Thymus (tissue), 11 donors: Measurements from ENCODE around the gene MND1. TPM values are rescaled to one million over a fixed set of nuclear protein-coding genes. Genes with fewer than 3 reads are reported as not detected.

Experiments
- DNase-seq, 9 donors: peaks; one replicate each; pipeline ENCODE4 v3.0.0-alpha.2; 2013; ENCODE audit warnings: low spot score in 9 of 9, low read depth in 6 of 9, missing footprints in 1 of 9
- H3K27ac ChIP-seq, 2 donors: one replicate each; pipeline ENCODE4 v1.5.1; 2013; ENCODE audit warnings: control low read depth in 1 of 2, low read depth in 1 of 2, low read length in 1 of 2, mild to moderate bottlenecking in 1 of 2, moderate library complexity in 1 of 2
- H3K27me3 ChIP-seq, 2 donors: one replicate each; pipeline ENCODE4 v1.5.1; 2013; ENCODE audit warnings: low read length in 1 of 2; ENCODE audit not compliant: control insufficient read depth in 2 of 2, insufficient read depth in 1 of 2
- H3K36me3 ChIP-seq, 2 donors: one replicate each; pipeline ENCODE4 v1.5.1; 2013; ENCODE audit warnings: low read length in 1 of 2, mild to moderate bottlenecking in 1 of 2, moderate library complexity in 1 of 2; ENCODE audit not compliant: control insufficient read depth in 2 of 2, insufficient read depth in 2 of 2
- H3K4me1 ChIP-seq, 2 donors: one replicate each; pipeline ENCODE4 v1.5.1; 2013; ENCODE audit warnings: low read length in 2 of 2; ENCODE audit not compliant: control insufficient read depth in 2 of 2, insufficient read depth in 2 of 2
- H3K4me3 ChIP-seq, 2 donors: one replicate each; pipeline ENCODE4 v1.5.1; 2013; ENCODE audit warnings: low read length in 2 of 2, control low read depth in 1 of 2, mild to moderate bottlenecking in 1 of 2
- H3K9me3 ChIP-seq, 2 donors: one replicate each; pipeline ENCODE4 v1.5.1; 2013; ENCODE audit warnings: low read length in 1 of 2, mild to moderate bottlenecking in 1 of 2; ENCODE audit not compliant: control insufficient read depth in 2 of 2, insufficient read depth in 1 of 2
- WGBS: extraction: QIAGEN DNeasy Blood & Tissue Kit; methylation state at CpG from one replicate; pipeline ENCODE4 v1.1.7; 2013; 5-methylcytosine and 5-hydroxymethylcytosine counted together
- polyA plus RNA-seq: library from polyadenylated mRNA; stranded (reverse); fragments of 200-250 nt; gene quantifications from one replicate; pipeline ENCODE4 v1.2.3, GENCODE V29; 2013
- total RNA-seq: library from RNA; stranded (reverse); fragments of 120-200 nt; gene quantifications from one replicate; pipeline ENCODE4 v1.2.4, GENCODE V29; 2013
- donor health status: healthy.

The MND1 gene
- total and polyA plus RNA-seq, 2 donors = 13.2 to 32.7 TPM

GRCh38 chr4:153432965-153433753, 88.7 kb downstream of the MND1 start:
- peak overlapping the region; percentile 79 to 81 for H3K27ac ChIP-seq
- DNase-seq = peak in 4 of 9 donors; percentile 56 to 84 (median 64)
- H3K4me1 ChIP-seq = peaks cover 18 to 63% of the 10 kb centered on the region in 2 donors
- H3K9me3 ChIP-seq = no peaks in the 10 kb centered on the region
- no peaks in the 10 kb centered on the region for H3K36me3 ChIP-seq
- WGBS = 48% methylated on average over 12 of the region's 12 CpGs
- peak overlapping the region; percentile 8 to 37 for H3K4me3 ChIP-seq
- no peaks in the 10 kb centered on the region for H3K27me3 ChIP-seq

- Histone ChIP-seq H3K36me3 (no peaks in the 10 kb centered on the region), H3K27ac (peak overlapping the region; percentile 79 to 81), H3K4me1 (peaks cover 13 to 57% of the 10 kb centered on the region in 2 donors), H3K9me3 (no peaks in the 10 kb centered on the region), H3K27me3 (no peaks in the 10 kb centered on the region), H3K4me3 (peak overlapping the region; percentile 8 to 37)
- DNase-seq = no peak
- WGBS = 4% methylated on average over 3 of the region's 3 CpGs
Observed at GRCh38 chr4:153433754-153434105, 89.2 kb downstream of the MND1 start.

GRCh38 chr4:153434190-153434589, 89.7 kb downstream of the MND1 start:
- peak in 1 of 9 donors; percentile 41 for DNase-seq
- 21% methylated on average over 2 of the region's 2 CpGs for WGBS
- no peak overlapping the region for H3K4me3 ChIP-seq
- peaks cover 14 to 61% of the 10 kb centered on the region in 2 donors for H3K4me1 ChIP-seq
- H3K27me3 ChIP-seq = no peaks in the 10 kb centered on the region
- no peaks in the 10 kb centered on the region for H3K9me3 ChIP-seq
- H3K36me3 ChIP-seq = no peaks in the 10 kb centered on the region
- peak overlapping the region in 1 of 2 donors; percentile 81 for H3K27ac ChIP-seq

- 26% methylated on average over 13 of the region's 13 CpGs for WGBS
- DNase-seq = peak in 2 of 9 donors; percentile 52 to 76
- Histone ChIP-seq H3K9me3 (no peaks in the 10 kb centered on the region), H3K4me1 (peaks cover 14 to 54% of the 10 kb centered on the region in 2 donors), H3K27me3 (no peaks in the 10 kb centered on the region), H3K27ac (peak overlapping the region; percentile 79 to 80), H3K4me3 (peak overlapping the region; percentile 32 to 52), H3K36me3 (no peaks in the 10 kb centered on the region)
Observed at GRCh38 chr4:153438916-153439756, 94.6 kb downstream of the MND1 start.

- H3K36me3 ChIP-seq = no peaks in the 10 kb centered on the region
- peaks cover 14 to 53% of the 10 kb centered on the region in 2 donors for H3K4me1 ChIP-seq
- no peaks in the 10 kb centered on the region for H3K27me3 ChIP-seq
- DNase-seq = no peak
- H3K27ac ChIP-seq = peak overlapping the region in 1 of 2 donors; percentile 26
- no peak overlapping the region for H3K4me3 ChIP-seq
- WGBS = 90% methylated on average over 9 of the region's 9 CpGs
- H3K9me3 ChIP-seq = no peaks in the 10 kb centered on the region
Observed at GRCh38 chr4:153439831-153440230, 95.3 kb downstream of the MND1 start.

GRCh38 chr4:153440475-153440874, 96.0 kb downstream of the MND1 start:
- H3K27ac ChIP-seq = no peak overlapping the region
- no peaks in the 10 kb centered on the region for H3K9me3 ChIP-seq
- no peak overlapping the region for H3K4me3 ChIP-seq
- no peaks in the 10 kb centered on the region for H3K36me3 ChIP-seq
- DNase-seq = no peak
- WGBS = 56% methylated on average over 6 of the region's 6 CpGs
- peaks cover 14 to 48% of the 10 kb centered on the region in 2 donors for H3K4me1 ChIP-seq
- no peaks in the 10 kb centered on the region for H3K27me3 ChIP-seq

- peak overlapping the region in 1 of 2 donors; percentile 56 for H3K27ac ChIP-seq
- 92% methylated on average over 5 of the region's 5 CpGs for WGBS
- H3K36me3 ChIP-seq = no peaks in the 10 kb centered on the region
- H3K4me1 ChIP-seq = peaks cover 15 to 35% of the 10 kb centered on the region in 2 donors
- no peak for DNase-seq
- no peak overlapping the region for H3K4me3 ChIP-seq
- no peaks in the 10 kb centered on the region for H3K27me3 ChIP-seq
- peaks cover 0 to 3% of the 10 kb centered on the region in 2 donors for H3K9me3 ChIP-seq
Observed at GRCh38 chr4:153447175-153447905, 102.9 kb downstream of the MND1 start.

- H3K4me1 ChIP-seq = peaks cover 11 to 28% of the 10 kb centered on the region in 2 donors
- no peaks in the 10 kb centered on the region for H3K36me3 ChIP-seq
- 87% methylated on average over 10 of the region's 10 CpGs for WGBS
- H3K27me3 ChIP-seq = no peaks in the 10 kb centered on the region
- peaks cover 0 to 3% of the 10 kb centered on the region in 2 donors for H3K9me3 ChIP-seq
- H3K27ac ChIP-seq = peak overlapping the region in 1 of 2 donors; percentile 56
- no peak for DNase-seq
- H3K4me3 ChIP-seq = no peak overlapping the region
Observed at GRCh38 chr4:153448003-153448731, 103.7 kb downstream of the MND1 start.
